GM18951 (cell line): Measurements from ENCODE around the gene CCDC47.

Experiments
- POLR2A ChIP-seq: IDR thresholded peaks from 4 replicates; pipeline ENCODE4 v1.6.1; 2011; ENCODE audit warnings: mild to moderate bottlenecking; ENCODE audit not compliant: insufficient read length, insufficient read depth; ENCODE audit errors: extremely low read depth
- in situ Hi-C: fragments of 300-500 bp; cut with MboI; formaldehyde crosslinking; loops from one replicate; pipeline ENCODE4 v1.12.0; 2022; ENCODE audit warnings: low sequenced_read_pairs, mixed read lengths, inconsistent platforms; ENCODE audit not compliant: unreplicated experiment

The CCDC47 gene

GRCh38 chr17:63696381-63696961 is 76.9 kb downstream of the CCDC47 start:
- TF ChIP-seq POLR2A, result no peak
- in situ Hi-C loops, result no loop called here

DNA sequence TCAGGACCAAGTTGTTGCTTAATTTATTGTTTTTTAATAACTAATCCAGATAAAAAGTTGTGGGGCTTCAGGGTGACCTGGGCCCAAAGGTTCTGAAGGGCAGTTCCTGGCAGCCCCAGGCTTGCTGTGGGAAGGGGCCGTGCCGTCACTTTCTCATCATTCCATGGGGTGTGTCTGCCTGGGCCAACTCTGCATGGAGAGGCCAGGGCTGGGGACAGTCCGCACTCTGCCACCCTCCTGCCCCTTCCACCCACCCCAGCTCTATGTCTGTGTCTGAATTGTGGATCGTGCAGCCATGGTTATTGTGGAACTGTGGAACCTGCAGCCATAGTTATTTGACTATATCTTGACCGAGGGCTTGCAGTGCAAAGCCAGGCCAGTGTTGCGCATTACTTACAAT is 77.5 kb downstream of the CCDC47 start:
- TF ChIP-seq POLR2A, result no peak
- in situ Hi-C loops, result no loop called here
